A549 (cell line): ENCODE data around the gene NCKIPSD.

Experiments
- CHD2 ChIP-seq: fragments of 150-350 bp; IDR thresholded peaks from 2 replicates; pipeline ENCODE4 v1.6.1; 2014; ENCODE audit warnings: low read length; ENCODE audit not compliant: partially characterized antibody
- EHMT2 ChIP-seq: fragments of 200-600 bp; sonication (generic); IDR thresholded peaks from 2 replicates; pipeline ENCODE4 v1.6.1; 2016; ENCODE audit warnings: antibody characterized with exemption, low read depth, mild to moderate bottlenecking, moderate library complexity
- EP300 ChIP-seq, 2 experiments: fragments of >200 bp; sonication (Bioruptor Twin); formaldehyde crosslinking; IDR thresholded peaks; 2 replicates in 1 of 2; 3 replicates in 1 of 2; pipeline ENCODE4 v1.6.1; 2016 to 2017
- MAFK ChIP-seq: fragments of 450-650 bp; IDR thresholded peaks from 2 replicates; pipeline ENCODE4 v1.6.1; 2014; ENCODE audit not compliant: partially characterized antibody
- TF ChIP-seq, protein P1 (sequence below): IDR thresholded peaks from 2 replicates; pipeline ENCODE4 v1.6.1; 2012; ENCODE audit warnings: low read depth, borderline replicate concordance
- TF ChIP-seq, protein P2 (sequence below): fragments of >200 bp; sonication (Bioruptor Twin); formaldehyde crosslinking; IDR thresholded peaks from 3 replicates; pipeline ENCODE4 v1.5.1; 2016

DNA sequence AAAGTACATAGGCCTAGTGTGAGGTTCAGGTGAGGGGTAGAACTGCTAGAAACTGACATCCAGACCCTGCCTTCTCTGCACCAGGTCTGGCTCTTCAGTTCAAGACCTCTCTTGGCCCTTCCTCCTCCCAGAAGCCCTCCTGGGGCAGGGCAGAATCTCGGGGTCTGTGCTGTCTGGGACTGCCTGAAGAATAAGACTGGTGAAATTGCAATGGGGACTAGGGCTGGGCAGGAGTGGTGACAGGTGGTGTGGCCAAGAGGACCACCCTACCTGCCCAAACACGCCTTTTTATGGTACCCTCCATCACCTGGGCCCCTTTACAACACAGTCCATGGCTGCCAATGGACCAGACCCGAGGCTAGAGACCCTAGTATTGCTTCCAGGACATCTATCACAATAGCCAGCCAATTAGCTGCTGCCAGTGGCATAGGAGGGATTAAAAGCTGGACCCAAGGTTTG, 1.5 kb upstream of the NCKIPSD start:
- TF ChIP-seq, protein P1, sequence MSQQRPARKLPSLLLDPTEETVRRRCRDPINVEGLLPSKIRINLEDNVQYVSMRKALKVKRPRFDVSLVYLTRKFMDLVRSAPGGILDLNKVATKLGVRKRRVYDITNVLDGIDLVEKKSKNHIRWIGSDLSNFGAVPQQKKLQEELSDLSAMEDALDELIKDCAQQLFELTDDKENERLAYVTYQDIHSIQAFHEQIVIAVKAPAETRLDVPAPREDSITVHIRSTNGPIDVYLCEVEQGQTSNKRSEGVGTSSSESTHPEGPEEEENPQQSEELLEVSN: no peak
- TF ChIP-seq CHD2: no peak
- no peak for TF ChIP-seq EP300 (IDR thresholded peaks at IDR 0.05)
- TF ChIP-seq EHMT2: no peak
- TF ChIP-seq, protein P2, sequence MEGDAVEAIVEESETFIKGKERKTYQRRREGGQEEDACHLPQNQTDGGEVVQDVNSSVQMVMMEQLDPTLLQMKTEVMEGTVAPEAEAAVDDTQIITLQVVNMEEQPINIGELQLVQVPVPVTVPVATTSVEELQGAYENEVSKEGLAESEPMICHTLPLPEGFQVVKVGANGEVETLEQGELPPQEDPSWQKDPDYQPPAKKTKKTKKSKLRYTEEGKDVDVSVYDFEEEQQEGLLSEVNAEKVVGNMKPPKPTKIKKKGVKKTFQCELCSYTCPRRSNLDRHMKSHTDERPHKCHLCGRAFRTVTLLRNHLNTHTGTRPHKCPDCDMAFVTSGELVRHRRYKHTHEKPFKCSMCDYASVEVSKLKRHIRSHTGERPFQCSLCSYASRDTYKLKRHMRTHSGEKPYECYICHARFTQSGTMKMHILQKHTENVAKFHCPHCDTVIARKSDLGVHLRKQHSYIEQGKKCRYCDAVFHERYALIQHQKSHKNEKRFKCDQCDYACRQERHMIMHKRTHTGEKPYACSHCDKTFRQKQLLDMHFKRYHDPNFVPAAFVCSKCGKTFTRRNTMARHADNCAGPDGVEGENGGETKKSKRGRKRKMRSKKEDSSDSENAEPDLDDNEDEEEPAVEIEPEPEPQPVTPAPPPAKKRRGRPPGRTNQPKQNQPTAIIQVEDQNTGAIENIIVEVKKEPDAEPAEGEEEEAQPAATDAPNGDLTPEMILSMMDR: no peak
- no peak for TF ChIP-seq MAFK
